TTC549 (cell line): ENCODE data around the gene TNFRSF4.
"Not testable (repeated sequence)": the region's sequence is repeated elsewhere in the genome, so short reads cannot be mapped to it uniquely, and the experiment has no call there.

ENCODE experiments used
- FAIRE-seq: peaks from 2 replicates; lab custom pipeline; 2012; peaks lifted over from hg19 to GRCh38; lab: Jason Lieb, UNC

The TNFRSF4 gene

GRCh38 chr1:1202831-1203560, 11.0 kb downstream of the TNFRSF4 start:
- FAIRE-seq, result no peak

- FAIRE-seq, result no peak
Observed at GRCh38 chr1:1200876-1201810, 12.8 kb downstream of the TNFRSF4 start.

- FAIRE-seq, result no peak
Observed at GRCh38 chr1:1199961-1200875, 13.7 kb downstream of the TNFRSF4 start.

GRCh38 chr1:1199141-1199960, 14.6 kb downstream of the TNFRSF4 start:
- FAIRE-seq, result no peak

GRCh38 chr1:1198423-1199140, 15.4 kb downstream of the TNFRSF4 start:
- FAIRE-seq, result no peak

GRCh38 chr1:1197551-1198422, 16.2 kb downstream of the TNFRSF4 start:
- FAIRE-seq, result no peak

GRCh38 chr1:1197188-1197500, 16.8 kb downstream of the TNFRSF4 start:
- no peak for FAIRE-seq

- no peak for FAIRE-seq
Observed at GRCh38 chr1:1196431-1197187, 17.3 kb downstream of the TNFRSF4 start.

- FAIRE-seq, result not testable (repeated sequence)
Observed at GRCh38 chr1:1195726-1196125, 18.2 kb downstream of the TNFRSF4 start.

GRCh38 chr1:1194723-1195122, 19.2 kb downstream of the TNFRSF4 start:
- FAIRE-seq, result no peak

GRCh38 chr1:1191734-1192133, 22.2 kb downstream of the TNFRSF4 start:
- no peak for FAIRE-seq

GRCh38 chr1:1189111-1189510, 24.8 kb downstream of the TNFRSF4 start:
- FAIRE-seq, result no peak

- FAIRE-seq, result no peak
Observed at GRCh38 chr1:1187938-1188337, 26.0 kb downstream of the TNFRSF4 start.

GRCh38 chr1:1185101-1185765, 28.7 kb downstream of the TNFRSF4 start:
- no peak for FAIRE-seq

- no peak for FAIRE-seq
Observed at GRCh38 chr1:1183833-1184775, 29.8 kb downstream of the TNFRSF4 start.

GRCh38 chr1:1183221-1183747, 30.7 kb downstream of the TNFRSF4 start:
- no peak for FAIRE-seq
